Activated CD8-positive, alpha-beta T cell treated with anti-CD3 and anti-CD28 coated beads, Interleukin-2, amount 10 ng/mL, durations not matched to agents 7 days and 5 days (primary cell): Measurements from ENCODE around the gene SMARCE1. TPM values are rescaled to one million over a fixed set of nuclear protein-coding genes. Genes with fewer than 3 reads are reported as not detected.

Source experiments
- ATAC-seq: fragments of 150-1000 bp; cut with Tn5 transposase; one replicate; pipeline ENCODE4 v1.10.0; 2021; ENCODE audit warnings: moderate library complexity
- CTCF ChIA-PET: fragments of 350-600 bp; sonication (Branson Sonifier 250); formaldehyde crosslinking; loops from one replicate; lab custom pipeline; 2021; ENCODE audit warnings: antibody characterized with exemption; lab: Charles Lee
- POLR2A ChIA-PET: fragments of 350-600 bp; sonication (Branson Sonifier 250); formaldehyde crosslinking; loops from one replicate; lab custom pipeline; 2021; ENCODE audit warnings: antibody characterized with exemption; lab: Charles Lee
- DNase-seq: peaks from one replicate; pipeline ENCODE4 v3.0.0-alpha.2; 2020
- H3K27ac Mint-ChIP-seq: one replicate; pipeline ENCODE4 v1.8.0; 2021; ENCODE audit warnings: mild to moderate bottlenecking, mixed read lengths
- H3K27me3 Mint-ChIP-seq: one replicate; pipeline ENCODE4 v1.8.0; 2021; ENCODE audit warnings: low read depth, mixed read lengths
- H3K36me3 Mint-ChIP-seq: one replicate; pipeline ENCODE4 v1.8.0; 2021; ENCODE audit warnings: low read depth, mixed read lengths
- H3K4me1 Mint-ChIP-seq: one replicate; pipeline ENCODE4 v1.8.0; 2021; ENCODE audit warnings: low read depth, mixed read lengths
- H3K4me3 Mint-ChIP-seq: one replicate; pipeline ENCODE4 v1.8.0; 2021; ENCODE audit warnings: mild to moderate bottlenecking, mixed read lengths
- H3K9me3 Mint-ChIP-seq: one replicate; pipeline ENCODE4 v1.8.0; 2022; ENCODE audit warnings: mixed read lengths; ENCODE audit not compliant: insufficient read depth
- total RNA-seq, 2 experiments: library from RNA; stranded (reverse); gene quantifications; one replicate each; pipeline ENCODE4 v1.2.3, GENCODE V29; 2021

The SMARCE1 gene
- total RNA-seq = 100 to 1,000 TPM; 104 to 110 TPM

GRCh38 chr17:40647624-40648383 is at the start of gene SMARCE1:
Gene SMARCE1 (minus strand): TSS chr17:40647818. CDS start chr17:40645802, 2,016 bp downstream.
- ChIA-PET CTCF (interaction anchor here (0.8 to 5.0 kb wide), 13 partner anchors 10 to 1018 kb away, joined by 3 to 63 read pairs (median 4); partner anchors contain the start of genes CCR7 and KRT222), POLR2A (interaction anchor here (0.6 to 2.9 kb wide), 18 partner anchors 12 to 429 kb away, joined by 3 to 16 read pairs (median 4); partner anchors contain the start of gene CCR7)
- no peaks in the 10 kb centered on the region for H3K9me3 Mint-ChIP-seq
- H3K4me1 Mint-ChIP-seq = peaks cover 45% of the 10 kb centered on the region
- peak within 1 kb of the TSS; percentile 96 for H3K4me3 Mint-ChIP-seq
- peak within 1 kb of the TSS; percentile 97 for H3K27ac Mint-ChIP-seq
- DNase-seq = peak; percentile 78
- H3K27me3 Mint-ChIP-seq = no peaks in the 10 kb centered on the region
- peaks cover 34% of the 10 kb centered on the region for H3K36me3 Mint-ChIP-seq
- ATAC-seq = peak; percentile 79

- ChIA-PET CTCF (no interaction called here), POLR2A (no interaction called here)
- DNase-seq (no peak), ATAC-seq (no peak)
- Mint-ChIP-seq H3K36me3 (no peaks in the 10 kb centered on the region), H3K27ac (no peak overlapping the region), H3K4me1 (no peaks in the 10 kb centered on the region), H3K27me3 (peaks cover 25% of the 10 kb centered on the region), H3K4me3 (no peak overlapping the region), H3K9me3 (no peaks in the 10 kb centered on the region)
Observed at GRCh38 chr17:40697297-40697696, 49.7 kb upstream of the SMARCE1 start.

- Mint-ChIP-seq H3K4me3 (no peak overlapping the region), H3K27me3 (peaks cover 29% of the 10 kb centered on the region), H3K9me3 (no peaks in the 10 kb centered on the region), H3K36me3 (no peaks in the 10 kb centered on the region), H3K4me1 (no peaks in the 10 kb centered on the region), H3K27ac (no peak overlapping the region)
- DNase-seq = no peak
- ChIA-PET CTCF (no interaction called here), POLR2A (interaction anchor here (0.6 kb wide), 1 partner anchor 681 kb away, joined by 3 read pairs; no protein-coding TSS in a partner anchor)
- ATAC-seq = no peak
Observed at GRCh38 chr17:40696651-40697072, 49.0 kb upstream of the SMARCE1 start.

GRCh38 chr17:40695874-40696472 is 48.4 kb upstream of the SMARCE1 start:
- POLR2A ChIA-PET = interaction anchor here (0.6 kb wide), 1 partner anchor 682 kb away, joined by 3 read pairs; no protein-coding TSS in a partner anchor
- no peak for DNase-seq
- no peaks in the 10 kb centered on the region for H3K36me3 Mint-ChIP-seq
- no peaks in the 10 kb centered on the region for H3K9me3 Mint-ChIP-seq
- H3K27me3 Mint-ChIP-seq = peaks cover 28% of the 10 kb centered on the region
- no peaks in the 10 kb centered on the region for H3K4me1 Mint-ChIP-seq
- CTCF ChIA-PET = interaction anchor here (1.1 kb wide), 1 partner anchor 10 kb away, joined by 3 read pairs; no protein-coding TSS in a partner anchor
- ATAC-seq = no peak
- H3K4me3 Mint-ChIP-seq = no peak overlapping the region
- H3K27ac Mint-ChIP-seq = no peak overlapping the region

GRCh38 chr17:40694584-40694983 is 47.0 kb upstream of the SMARCE1 start:
- POLR2A ChIA-PET = no interaction called here
- ATAC-seq = no peak
- Mint-ChIP-seq H3K27ac (no peak overlapping the region), H3K36me3 (no peaks in the 10 kb centered on the region), H3K27me3 (peaks cover 30% of the 10 kb centered on the region), H3K4me1 (no peaks in the 10 kb centered on the region), H3K4me3 (no peak overlapping the region), H3K9me3 (no peaks in the 10 kb centered on the region)
- no peak for DNase-seq
- CTCF ChIA-PET = interaction anchor here (1.3 kb wide), 1 partner anchor 7 kb away, joined by 3 read pairs; no protein-coding TSS in a partner anchor

- Mint-ChIP-seq H3K4me3 (no peak overlapping the region), H3K9me3 (no peaks in the 10 kb centered on the region), H3K36me3 (no peaks in the 10 kb centered on the region), H3K27ac (no peak overlapping the region), H3K4me1 (no peaks in the 10 kb centered on the region), H3K27me3 (peaks cover 20% of the 10 kb centered on the region)
- DNase-seq (no peak), ATAC-seq (no peak)
- POLR2A ChIA-PET = no interaction called here
- CTCF ChIA-PET = no interaction called here
Observed at GRCh38 chr17:40687106-40687505, 39.5 kb upstream of the SMARCE1 start.

GRCh38 chr17:40686192-40686591 is 38.6 kb upstream of the SMARCE1 start:
- DNase-seq (no peak), ATAC-seq (no peak)
- no peaks in the 10 kb centered on the region for H3K9me3 Mint-ChIP-seq
- no peaks in the 10 kb centered on the region for H3K4me1 Mint-ChIP-seq
- H3K4me3 Mint-ChIP-seq = no peak overlapping the region
- peaks cover 22% of the 10 kb centered on the region for H3K27me3 Mint-ChIP-seq
- H3K36me3 Mint-ChIP-seq = no peaks in the 10 kb centered on the region
- CTCF ChIA-PET = interaction anchor here (1.4 kb wide), 1 partner anchor 10 kb away, joined by 3 read pairs; no protein-coding TSS in a partner anchor
- POLR2A ChIA-PET = no interaction called here
- no peak overlapping the region for H3K27ac Mint-ChIP-seq

GRCh38 chr17:40680998-40681397 is 33.4 kb upstream of the SMARCE1 start:
- ChIA-PET CTCF (interaction anchor here (0.9 kb wide), 1 partner anchor 18 kb away, joined by 3 read pairs; no protein-coding TSS in a partner anchor), POLR2A (no interaction called here)
- no peaks in the 10 kb centered on the region for H3K36me3 Mint-ChIP-seq
- peaks cover 2% of the 10 kb centered on the region for H3K4me1 Mint-ChIP-seq
- DNase-seq = no peak
- peaks cover 38% of the 10 kb centered on the region for H3K27me3 Mint-ChIP-seq
- H3K27ac Mint-ChIP-seq = no peak overlapping the region
- no peak for ATAC-seq
- H3K4me3 Mint-ChIP-seq = no peak overlapping the region
- H3K9me3 Mint-ChIP-seq = no peaks in the 10 kb centered on the region

- Mint-ChIP-seq H3K36me3 (no peaks in the 10 kb centered on the region), H3K4me1 (peaks cover 2% of the 10 kb centered on the region), H3K27ac (no peak overlapping the region), H3K9me3 (no peaks in the 10 kb centered on the region), H3K4me3 (no peak overlapping the region), H3K27me3 (peaks cover 46% of the 10 kb centered on the region)
- DNase-seq (no peak), ATAC-seq (no peak)
- ChIA-PET POLR2A (no interaction called here), CTCF (no interaction called here)
Observed at GRCh38 chr17:40679523-40679907, 31.9 kb upstream of the SMARCE1 start.

GRCh38 chr17:40678902-40679522 is 31.4 kb upstream of the SMARCE1 start:
- H3K9me3 Mint-ChIP-seq = no peaks in the 10 kb centered on the region
- DNase-seq (no peak), ATAC-seq (no peak)
- H3K4me3 Mint-ChIP-seq = no peak overlapping the region
- ChIA-PET POLR2A (no interaction called here), CTCF (no interaction called here)
- no peaks in the 10 kb centered on the region for H3K36me3 Mint-ChIP-seq
- peaks cover 49% of the 10 kb centered on the region for H3K27me3 Mint-ChIP-seq
- H3K27ac Mint-ChIP-seq = no peak overlapping the region
- peaks cover 2% of the 10 kb centered on the region for H3K4me1 Mint-ChIP-seq

GRCh38 chr17:40675905-40676304 is 28.3 kb upstream of the SMARCE1 start:
- Mint-ChIP-seq H3K4me1 (peaks cover 2% of the 10 kb centered on the region), H3K27me3 (peaks cover 49% of the 10 kb centered on the region), H3K4me3 (no peak overlapping the region), H3K36me3 (no peaks in the 10 kb centered on the region), H3K9me3 (no peaks in the 10 kb centered on the region), H3K27ac (no peak overlapping the region)
- POLR2A ChIA-PET = no interaction called here
- ATAC-seq (no peak), DNase-seq (no peak)
- CTCF ChIA-PET = no interaction called here
